ENCODE measurements around the gene ENPP1.

The ENPP1 gene

GRCh38 chr6:131789219-131789618, 18.6 kb upstream of the ENPP1 start:
- in situ Hi-C loops (cut with MboI; ENCODE audit: low sequenced_read_pairs, unreplicated experiment) = no loop called here
- no peak for TF ChIP-seq CTCF (IDR thresholded peaks at IDR 0.05; ENCODE audit: borderline replicate concordance, control extremely low read depth, extremely low read depth, insufficient read depth, missing control alignments)
- no peak for DNase-seq (ENCODE audit: low spot score)

DNA sequence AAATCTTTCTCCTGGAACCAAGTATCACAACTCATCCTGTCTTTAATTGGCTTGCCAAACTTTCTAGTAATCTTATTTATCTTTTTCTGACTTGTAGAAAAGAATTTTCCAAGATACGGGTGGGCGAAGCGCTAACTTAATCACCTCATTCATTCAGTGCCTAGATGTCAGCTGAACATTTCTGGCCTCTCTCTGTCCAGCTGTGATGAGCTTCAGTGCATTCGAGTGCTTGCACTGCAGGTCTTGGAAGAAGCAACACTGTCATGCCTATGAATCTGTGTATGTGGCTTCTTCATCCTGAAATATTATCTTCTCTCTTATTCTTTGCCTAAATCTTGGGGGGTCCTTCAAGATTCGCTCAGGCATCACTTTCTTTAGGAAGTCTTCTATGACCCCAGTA, 16.3 kb upstream of the ENPP1 start:
- no peak for DNase-seq (ENCODE audit: low spot score)
- no peak for TF ChIP-seq CTCF (IDR thresholded peaks at IDR 0.05; ENCODE audit: borderline replicate concordance, control extremely low read depth, extremely low read depth, insufficient read depth, missing control alignments)
- in situ Hi-C loops (cut with MboI; ENCODE audit: low sequenced_read_pairs, unreplicated experiment) = no loop called here

DNA sequence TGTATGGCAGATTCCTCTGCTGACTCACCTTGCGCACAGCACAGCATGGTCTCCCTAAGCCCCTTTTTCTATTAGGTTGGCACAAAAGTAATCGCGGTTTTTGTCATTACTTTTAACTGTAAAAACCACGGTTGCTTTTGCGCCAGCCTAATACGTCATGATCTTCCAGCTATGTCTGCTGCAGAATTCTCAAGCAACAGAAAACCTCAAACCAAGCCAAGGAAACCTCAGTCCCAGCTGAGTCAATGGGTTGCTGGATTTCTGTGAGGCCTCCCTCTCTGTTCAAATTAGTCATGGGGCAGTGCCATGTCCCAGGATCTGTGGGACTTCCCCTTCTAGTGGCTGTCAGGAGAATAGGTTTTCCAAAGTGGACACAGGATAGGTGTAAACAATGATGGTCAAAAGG, 15.7 kb upstream of the ENPP1 start:
- no peak for DNase-seq (ENCODE audit: low spot score)
- TF ChIP-seq CTCF (IDR thresholded peaks at IDR 0.05; ENCODE audit: borderline replicate concordance, control extremely low read depth, extremely low read depth, insufficient read depth, missing control alignments) = no peak
- in situ Hi-C loops (cut with MboI; ENCODE audit: low sequenced_read_pairs, unreplicated experiment) = no loop called here

DNA sequence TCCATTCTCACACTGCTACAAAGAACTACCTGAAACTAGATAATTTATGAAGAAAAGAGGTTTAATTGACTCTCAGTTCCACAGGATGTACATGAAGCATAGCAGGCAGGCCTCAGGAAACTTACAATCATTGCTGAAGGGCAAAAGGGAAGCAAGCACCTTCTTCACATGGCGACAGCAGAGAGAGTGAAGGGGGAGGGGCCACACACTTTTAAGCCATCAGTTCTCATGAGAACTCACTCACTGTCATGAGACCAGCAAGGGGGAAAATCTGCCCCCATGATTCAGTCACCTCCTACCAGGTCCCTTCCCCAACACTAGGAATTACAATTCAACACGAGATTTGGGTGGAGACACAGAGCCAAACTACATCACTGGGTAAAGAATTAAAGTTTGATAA, 12.5 kb upstream of the ENPP1 start:
- in situ Hi-C loops (cut with MboI; ENCODE audit: low sequenced_read_pairs, unreplicated experiment) = no loop called here
- DNase-seq (ENCODE audit: low spot score) = no peak
- no peak for TF ChIP-seq CTCF (IDR thresholded peaks at IDR 0.05; ENCODE audit: borderline replicate concordance, control extremely low read depth, extremely low read depth, insufficient read depth, missing control alignments)

DNA sequence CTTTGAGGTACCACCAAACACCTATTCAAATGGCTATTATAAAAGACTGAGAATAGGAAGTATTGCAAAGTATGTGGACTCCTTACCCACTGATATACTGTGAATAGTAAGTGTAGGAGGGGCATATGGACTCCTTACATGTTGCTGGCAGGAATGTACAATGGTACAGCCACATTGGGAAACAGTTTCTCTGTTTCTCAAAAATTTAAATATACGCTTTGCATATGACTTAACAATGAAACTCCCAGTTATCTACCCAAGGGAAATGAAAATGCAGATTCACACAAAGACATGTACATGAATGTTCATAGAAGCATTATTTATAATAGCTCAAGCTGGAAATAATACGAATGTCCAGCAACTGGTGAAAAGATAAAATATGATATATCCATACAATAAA, 5.5 kb upstream of the ENPP1 start:
- no peak for TF ChIP-seq CTCF (IDR thresholded peaks at IDR 0.05; ENCODE audit: borderline replicate concordance, control extremely low read depth, extremely low read depth, insufficient read depth, missing control alignments)
- DNase-seq (ENCODE audit: low spot score) = no peak
- in situ Hi-C loops (cut with MboI; ENCODE audit: low sequenced_read_pairs, unreplicated experiment) = no loop called here

DNA sequence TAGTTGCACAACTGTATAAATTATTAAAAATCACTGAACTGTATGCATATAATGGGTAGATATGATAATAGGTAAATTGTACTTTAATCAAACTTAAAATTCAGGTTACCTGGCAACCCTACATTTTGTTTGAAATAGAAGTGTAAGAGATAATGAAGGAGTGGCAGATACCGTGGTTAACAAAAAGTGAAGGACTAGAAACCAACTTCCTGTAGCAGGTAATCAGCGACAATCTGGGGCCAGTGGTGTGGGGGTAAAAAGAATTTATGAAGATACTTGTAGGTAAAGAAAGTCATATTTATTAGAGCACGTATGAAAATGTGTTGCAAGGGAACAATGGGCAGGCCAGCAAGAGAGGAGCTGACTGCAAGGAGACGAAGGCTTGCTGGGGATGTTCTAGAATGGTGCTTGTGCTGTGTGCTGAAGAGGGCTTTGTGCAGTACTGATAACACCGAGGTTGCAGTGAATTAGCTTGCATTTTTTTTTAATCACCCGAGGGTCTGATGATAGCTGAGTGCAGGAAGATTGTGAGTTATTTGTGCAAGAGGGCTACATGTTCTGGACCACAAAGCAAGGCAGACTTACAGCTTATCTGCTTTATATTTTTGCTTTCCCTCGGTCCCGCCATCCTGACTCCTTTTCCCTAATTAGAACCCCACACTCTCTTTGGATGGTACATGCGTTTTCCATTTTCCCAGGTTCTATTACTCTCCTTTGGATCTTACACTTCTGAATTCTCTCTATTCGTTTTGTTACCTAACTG, 4.6 kb upstream of the ENPP1 start:
- in situ Hi-C loops (cut with MboI; ENCODE audit: low sequenced_read_pairs, unreplicated experiment) = no loop called here
- no peak for TF ChIP-seq CTCF (IDR thresholded peaks at IDR 0.05; ENCODE audit: borderline replicate concordance, control extremely low read depth, extremely low read depth, insufficient read depth, missing control alignments)
- no peak for DNase-seq (ENCODE audit: low spot score)

Data from GM13976 (cell line).